Activated CD8-positive, alpha-beta memory T cell treated with anti-CD3 and anti-CD28 coated beads for 1 hour (primary cell): Measurements from ENCODE around the gene PTPN3.

Experiments
- DNase-seq, 2 donors: peaks; one replicate each; pipeline ENCODE4 v3.0.0-alpha.2; 2020; ENCODE audit warnings: low read depth in 1 of 2; ENCODE audit errors: extremely low read depth in 1 of 2

PTPN3 gene

DNA sequence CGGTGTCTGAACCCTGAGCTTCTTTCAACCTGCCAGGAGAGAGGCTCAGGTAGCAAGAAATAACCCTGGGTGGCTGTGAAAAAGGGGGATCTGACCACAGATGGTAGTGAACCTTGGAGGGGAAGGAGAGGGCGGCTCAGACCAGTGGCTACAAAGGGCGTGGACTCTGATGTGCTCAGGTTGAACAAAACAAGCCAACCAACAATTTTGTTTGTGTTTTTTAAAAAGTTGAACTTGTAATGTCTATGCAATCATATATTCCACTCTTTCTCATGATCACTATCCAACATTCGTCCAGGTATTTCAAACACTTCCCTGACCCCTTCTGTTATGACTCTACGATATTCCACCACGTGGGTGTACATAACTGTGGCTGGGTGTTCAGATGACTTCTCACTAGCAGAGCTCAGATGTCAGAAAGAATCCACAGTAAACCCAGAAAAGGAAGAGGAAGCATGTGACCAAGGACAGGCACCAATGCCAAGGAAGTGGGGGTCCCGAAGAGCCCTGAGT lies 20.0 kb downstream of the PTPN3 start:
- DNase-seq: no peak

DNA sequence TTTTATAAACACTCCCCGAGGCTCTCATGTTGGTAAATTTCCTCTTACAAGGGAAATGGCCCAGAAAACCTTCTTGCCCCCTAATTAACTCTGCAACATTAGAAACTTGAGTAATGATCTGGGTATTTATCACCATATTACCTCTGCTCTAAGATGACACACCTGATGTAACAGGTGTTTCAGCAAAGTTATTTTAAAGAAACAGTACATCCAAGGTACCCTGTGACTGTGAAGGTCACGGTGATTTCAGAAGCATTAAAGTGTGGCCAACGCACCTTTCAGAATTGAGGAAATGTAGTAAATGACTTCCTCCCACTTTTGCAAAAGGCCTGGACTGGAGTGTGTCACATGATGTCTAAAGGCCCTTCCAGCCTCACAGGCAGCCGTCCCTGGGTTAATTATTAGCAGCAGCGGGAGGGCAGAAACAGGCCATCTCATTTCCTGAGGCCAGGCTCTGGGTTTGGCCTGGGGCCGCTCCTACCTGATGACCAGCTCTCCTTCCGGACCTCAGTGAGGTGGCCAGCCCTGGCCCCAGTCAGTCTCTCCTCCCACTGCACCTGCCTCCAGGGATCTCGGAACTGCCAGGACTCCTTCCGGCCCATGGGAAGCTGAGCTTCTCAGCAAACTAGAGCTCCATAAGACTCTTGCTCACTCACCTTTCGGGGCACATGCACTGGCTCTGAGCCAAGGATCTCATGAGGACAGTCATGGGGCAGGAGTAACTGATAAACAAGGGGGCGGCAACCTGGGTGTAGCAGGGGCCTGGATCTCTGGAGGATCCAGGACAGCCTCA lies 20.7 kb downstream of the PTPN3 start:
- DNase-seq: no peak

DNA sequence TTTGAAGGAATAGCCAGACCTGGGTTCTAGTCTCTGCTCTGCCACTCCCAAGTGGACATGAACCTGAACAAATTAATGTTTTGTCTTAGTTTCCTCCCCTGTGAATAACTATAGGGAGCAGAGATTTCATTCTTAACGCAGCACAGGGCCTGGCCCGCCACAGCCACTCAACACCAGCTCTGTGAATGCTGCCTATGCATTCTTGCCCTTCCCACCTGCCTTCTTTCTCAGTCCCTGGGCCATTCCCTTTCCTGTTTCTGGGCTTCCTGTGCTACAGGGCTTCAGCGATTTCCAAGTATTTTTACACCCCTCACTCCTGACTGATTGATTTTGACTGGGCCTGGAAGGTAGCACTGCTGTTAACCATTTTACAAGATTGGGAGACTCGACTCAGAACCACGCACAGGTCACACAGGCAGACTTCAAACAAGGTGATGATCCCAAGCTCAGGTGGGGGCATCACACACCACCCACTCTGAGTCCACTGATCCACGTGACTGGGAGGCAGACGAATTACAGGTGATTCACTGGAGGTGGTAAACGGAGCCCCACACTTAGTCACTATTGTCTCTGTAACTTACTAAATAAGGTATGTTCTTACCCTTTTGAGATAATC lies 21.4 kb downstream of the PTPN3 start:
- no peak for DNase-seq

DNA sequence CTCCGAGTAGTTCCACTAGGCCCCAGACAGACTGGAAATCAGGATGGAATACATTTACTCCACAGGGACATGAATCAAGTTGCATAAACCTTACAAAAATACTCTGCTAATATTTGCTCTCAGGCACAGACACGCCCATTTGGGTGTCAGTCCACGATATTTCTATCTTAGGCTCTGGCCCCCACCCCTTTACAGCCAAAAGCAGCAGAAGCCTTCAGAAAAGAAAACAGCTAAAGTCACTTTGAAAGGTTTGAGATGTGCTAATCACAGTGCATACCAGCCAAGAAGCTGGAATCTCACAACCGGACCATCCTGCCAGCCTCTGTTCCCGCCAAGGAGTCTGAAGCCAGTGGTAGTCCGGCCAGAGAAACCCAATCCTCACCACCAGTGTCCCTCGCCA lies 22.6 kb downstream of the PTPN3 start:
- DNase-seq: no peak

DNA sequence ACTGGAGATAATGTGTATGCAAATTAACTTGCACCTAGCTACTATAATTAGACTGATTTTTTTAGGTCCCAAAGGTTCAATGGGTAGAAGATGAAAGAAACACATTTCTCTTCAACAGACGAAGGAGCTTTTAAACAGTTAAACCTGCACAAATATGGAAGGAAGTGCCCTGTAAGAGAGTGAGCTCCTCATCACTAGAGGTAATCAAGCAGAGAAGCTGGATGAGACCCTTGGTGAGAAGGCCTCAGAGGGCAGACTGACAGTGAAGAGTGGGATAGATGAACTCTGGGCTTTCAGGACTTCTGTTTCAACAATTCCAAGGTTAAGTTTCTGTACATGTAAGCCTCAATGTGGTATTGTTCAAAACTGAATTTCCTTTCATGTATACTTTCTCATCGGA lies 23.2 kb downstream of the PTPN3 start:
- DNase-seq: no peak

DNA sequence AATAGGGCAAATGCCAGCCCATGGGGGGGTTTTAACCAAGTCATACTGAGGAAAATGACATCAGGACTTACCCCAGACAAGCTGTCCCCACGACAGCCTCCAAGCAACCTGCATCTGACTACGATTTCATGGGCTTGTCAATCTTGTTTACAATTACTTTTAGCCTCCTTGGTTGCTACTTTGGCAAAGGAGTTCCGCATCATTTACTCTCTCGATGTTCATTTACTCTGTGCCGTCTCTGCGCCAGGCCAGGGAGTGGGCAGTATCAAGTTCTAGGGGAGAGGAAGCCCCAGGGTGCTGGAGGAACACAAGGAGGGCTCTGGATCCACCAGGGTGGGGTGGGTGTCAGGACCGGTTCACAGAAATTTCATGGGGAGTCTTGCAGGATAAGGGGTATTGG lies 23.9 kb downstream of the PTPN3 start:
- DNase-seq: no peak

DNA sequence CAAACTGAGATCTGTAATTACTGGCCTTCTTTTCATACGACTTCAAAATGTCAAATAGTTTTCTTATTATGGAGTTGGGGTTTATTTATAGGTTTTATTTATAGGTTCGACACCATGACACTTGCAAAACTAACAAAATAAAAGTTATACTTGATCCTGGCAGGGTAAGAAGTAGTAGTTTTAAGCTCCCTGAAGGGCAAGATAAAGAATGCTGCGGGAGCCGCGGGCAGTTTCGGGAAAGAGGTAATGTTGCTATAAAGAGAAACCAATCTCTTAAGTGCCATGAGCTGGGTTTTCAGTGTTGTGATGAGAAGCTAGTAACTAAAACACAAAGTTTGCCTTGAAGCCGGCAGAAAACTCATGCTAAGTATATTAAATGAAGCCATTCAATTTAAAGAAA lies 24.8 kb downstream of the PTPN3 start:
- DNase-seq: no peak

DNA sequence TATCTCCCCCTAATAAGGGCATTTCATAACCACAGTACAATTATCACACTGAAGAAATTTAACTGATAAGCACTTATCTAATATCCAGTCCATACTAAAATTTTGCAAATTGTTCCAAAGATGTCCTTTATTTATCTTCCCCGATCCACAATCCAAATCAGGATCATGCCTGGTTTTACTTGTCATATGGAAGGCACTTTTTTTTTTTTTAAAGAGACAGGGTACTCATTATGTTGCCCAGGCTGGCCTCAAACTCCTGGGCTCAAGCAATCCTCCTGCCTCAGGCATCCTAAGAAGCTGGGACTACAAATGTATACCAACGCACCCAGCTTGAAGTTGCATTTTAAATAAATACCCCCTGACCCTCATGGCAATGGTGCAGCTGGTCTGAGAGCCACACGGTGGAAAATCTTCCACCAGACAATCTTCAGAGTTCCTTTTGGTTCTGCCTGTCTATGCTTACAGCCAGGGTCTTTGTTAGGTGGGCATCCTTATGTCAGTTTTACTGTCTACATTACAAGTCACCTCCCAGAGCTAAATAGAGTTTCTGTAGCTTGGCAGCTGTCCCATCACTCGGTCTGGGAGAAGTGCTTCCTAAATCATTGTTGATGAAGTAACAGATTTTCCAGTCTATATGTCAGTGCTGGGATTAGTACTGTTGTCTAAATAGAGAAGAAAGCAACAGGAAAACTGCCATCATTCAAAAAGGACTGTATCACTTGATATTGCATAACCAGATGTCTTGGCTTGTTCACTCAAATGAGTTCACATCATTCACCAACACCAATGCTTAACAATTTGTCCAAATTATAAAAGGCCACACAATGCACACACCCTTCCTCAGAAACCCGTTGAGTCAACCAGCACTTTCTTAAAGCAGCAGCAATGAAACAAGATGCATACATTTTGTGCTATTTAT lies 26.4 kb downstream of the PTPN3 start:
- no peak for DNase-seq

DNA sequence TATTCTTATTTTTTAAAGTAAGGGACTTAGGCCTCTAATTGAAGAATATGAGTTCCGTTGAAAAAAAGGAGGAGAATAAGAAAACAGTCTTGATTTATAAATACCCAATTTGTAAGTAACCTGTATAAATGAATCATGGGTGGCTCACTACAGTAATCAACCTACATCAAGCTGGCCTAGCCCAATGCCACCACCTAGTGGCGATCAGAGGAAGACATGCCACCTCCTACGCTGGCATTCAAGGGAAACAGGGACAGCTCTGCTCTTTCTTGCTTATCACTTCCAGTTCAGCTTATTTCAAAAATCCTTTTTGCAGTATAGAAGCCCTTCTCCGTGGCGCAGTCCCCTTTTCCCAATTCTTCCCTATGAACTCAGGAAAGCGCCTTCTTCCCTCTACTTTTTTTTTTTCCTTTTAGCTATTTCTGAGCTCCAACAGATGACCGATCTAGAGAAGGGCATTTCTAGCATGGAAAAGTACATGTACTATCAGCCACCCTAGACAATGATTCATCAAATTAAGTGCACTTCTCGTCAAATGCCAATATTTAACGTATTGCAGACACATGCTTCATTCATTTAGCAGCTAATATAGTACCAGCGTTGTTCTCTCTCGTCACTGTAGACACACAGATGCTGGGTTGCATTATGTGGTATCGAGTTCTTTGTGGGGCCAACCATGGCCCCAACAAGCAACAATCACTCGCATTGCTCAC lies 28.3 kb downstream of the PTPN3 start:
- DNase-seq: peak in 1 of 2 donors; percentile 5

DNA sequence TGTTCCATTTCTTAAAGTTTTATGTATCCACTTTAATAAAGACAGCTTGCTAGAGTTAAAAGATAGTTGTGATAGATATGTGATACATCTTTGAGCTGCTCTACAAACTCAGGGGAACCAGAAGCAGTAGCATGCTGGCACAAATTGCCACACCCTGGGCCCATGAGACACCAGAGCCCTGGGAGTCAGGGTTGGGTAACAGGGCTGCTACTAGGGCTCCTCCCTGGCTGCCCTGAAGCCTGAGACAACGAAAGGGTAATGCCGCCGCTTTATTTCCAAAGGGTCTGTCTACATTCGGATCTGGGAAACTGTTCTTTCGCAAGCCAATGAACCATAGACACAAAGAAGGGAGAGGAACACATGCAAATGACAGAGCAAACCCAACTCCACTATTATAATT lies 29.2 kb downstream of the PTPN3 start:
- DNase-seq: no peak

DNA sequence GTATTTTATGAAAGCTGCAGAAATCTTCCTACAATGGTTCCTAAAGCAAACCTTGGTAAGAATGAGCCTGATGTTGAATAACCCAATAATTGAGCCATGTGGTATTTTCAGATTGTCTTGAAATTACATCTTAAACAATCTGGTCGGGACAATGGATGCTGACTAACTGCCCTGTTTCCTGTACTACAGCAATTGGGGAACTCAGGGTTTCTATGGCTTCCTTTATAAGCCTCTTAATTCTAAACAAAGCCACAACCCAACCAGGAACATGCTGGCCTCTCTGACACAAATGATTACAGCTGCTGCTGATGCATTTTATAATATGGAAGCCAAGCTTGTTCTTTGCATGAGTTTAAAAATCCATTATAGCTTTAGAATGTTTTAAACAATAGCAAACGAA lies 30.2 kb downstream of the PTPN3 start:
- DNase-seq: no peak

DNA sequence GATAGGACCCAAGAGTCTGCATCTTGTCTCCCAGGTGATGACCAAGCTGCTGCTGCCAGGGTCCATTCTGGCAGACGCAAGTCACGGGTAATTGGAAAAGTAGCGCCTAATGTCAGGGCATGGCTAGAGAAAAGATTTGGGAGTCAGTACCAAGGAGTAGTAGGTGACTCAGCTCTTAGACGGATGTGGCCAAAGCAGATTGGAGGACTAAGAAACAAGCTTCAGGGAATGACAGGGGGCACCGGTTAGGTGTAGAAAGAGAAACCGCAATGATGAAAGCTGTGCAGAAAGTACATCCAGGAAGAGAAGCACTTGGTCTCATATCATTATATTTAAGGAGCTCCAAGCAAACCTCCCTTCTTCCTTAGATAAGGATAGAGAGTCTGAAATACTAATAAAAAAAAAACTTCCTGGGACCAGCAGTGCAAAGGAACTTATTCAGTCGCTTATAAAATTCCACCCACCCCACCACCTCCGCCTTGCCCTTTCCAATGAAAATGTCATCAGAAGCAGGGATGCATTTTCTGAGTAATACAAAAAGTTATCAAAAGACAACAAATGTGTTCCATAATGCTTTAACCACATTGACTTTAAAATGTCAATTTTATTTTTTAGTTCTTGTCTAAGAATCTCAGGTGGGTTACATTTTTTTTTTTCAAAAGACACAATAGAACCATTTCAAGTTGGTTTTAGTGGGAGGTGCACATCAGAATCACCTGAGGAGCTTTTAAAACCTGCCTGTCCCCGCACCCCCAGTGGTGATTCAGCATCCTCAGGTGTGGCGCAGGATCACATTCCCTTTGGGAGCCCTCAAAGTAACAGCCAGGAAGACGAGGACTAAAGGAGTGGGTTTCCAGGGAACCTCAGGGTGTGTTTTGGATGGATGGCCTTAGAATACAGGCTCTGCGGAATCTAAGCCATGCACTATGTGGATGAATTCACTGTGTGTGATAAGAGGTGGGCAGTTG lies 31.2 kb downstream of the PTPN3 start:
- no peak for DNase-seq

DNA sequence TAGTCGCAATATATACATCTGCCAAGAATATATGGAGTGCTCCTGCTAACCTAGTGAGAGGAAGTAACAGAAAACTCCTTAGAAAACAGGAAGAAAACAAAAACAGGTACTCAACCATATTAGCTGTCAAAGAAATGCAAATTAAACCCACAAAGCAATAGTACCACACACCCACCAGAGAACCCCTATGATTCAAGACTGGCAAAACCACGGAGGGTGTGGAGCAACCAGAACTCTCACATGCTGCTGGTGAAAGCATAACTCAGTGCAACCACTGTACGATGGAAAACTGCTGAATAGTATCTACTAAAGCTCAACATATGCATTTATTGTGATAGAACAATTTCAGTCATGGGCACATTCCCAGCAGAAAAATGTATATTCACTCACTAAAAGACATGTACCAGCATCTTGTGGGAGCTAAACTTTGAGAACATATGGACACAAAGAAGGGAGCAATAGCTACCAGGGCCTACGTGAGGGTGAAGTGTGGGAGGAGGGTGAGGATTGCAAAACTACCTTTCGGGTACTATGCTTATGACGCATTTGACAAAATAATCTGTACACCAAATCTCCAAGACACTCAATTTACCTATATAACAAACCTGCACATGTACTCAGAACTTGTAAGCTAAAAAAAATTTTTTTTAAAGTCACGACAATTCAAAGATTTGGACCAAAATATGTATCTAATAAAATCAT lies 34.0 kb downstream of the PTPN3 start:
- no peak for DNase-seq

DNA sequence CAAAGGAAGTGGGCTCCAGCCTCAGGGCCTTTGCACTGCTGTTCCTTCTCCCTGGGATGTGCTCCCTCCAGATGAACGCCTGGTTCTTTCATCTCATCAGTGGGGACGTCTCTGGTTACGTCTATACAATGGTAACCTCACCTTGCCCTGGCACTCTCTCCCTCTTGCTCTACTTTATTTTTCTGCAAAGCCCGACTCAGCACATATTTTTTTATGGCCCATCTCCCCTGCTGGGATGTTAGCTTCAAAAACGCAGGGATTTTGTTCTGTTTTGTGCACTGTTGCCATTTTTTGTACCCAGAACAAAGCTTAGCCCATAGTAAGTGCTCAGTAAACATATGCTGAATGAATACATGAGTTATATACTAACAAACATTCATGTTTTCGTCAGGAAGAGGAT lies 37.5 kb downstream of the PTPN3 start:
- no peak for DNase-seq

DNA sequence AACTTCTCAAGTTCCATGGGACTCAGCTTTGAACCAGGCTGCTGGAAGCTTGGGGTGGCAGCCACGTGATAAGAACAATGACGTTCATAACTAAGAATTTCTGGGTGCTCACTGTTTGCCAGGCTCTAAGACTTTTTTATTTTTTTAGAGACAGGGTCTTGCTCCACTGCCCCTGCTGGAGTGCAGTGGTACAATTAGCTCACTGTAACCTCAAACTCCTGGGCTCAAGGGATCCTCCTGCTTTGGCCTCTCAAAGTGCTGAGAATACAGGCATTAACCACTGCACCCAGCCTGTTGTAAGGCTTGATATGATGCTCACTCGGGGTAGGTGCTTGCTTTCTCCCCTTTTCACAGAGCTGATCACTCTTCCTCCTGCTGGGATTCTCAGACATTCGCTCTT lies 38.7 kb downstream of the PTPN3 start:
- no peak for DNase-seq

DNA sequence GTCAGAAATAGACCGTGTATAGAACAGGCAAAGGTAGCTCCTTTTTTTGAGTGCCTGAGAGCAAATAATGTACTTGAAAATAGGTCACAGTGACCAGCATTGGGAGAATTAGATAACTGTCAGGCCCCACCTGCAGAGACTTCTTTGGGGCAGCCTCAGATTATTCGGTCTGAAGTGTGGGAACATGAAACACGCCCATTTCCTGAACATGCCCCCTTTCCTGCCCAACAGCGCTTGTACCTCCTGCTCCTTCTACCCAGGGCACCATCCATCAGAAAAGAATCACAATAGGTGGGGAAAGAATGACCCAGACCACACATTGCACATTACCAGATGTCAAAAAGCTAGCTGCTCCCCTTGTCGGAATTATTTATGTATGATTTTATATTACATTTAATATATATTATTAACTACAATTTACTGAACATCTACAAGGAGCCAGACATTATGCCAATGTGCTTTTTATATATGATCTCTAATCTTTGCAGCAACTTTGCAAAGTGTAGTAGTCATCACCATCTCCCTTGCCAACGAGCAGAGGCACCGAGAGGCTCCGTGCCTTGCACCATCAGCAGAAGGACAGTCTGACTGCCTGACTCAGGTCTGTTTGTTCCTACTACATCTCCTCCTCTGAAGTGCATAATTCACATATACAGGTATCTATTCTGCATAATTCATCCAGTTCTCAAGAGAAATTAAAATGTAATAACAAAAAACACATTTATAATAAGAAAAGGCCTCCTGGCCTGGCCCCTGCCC lies 39.5 kb downstream of the PTPN3 start:
- DNase-seq: no peak

DNA sequence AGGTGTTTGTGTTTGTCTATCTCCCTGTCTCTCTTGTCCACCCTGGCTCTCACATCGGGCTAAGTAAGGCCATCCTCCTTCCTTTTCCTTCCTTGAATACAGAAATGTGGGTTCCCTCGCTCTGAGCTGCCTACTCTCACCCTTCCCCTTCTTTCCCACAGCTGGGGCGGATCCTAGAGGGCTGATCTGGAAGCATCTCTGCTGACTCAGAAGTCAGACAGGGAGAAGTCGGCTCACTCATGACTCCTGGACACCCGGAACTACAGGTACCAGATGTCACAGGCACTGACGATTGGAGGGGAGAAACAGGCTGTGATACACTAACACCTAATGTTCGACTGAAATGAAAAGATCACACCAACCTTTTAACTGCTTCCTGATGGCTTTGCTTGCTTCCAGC lies 41.3 kb downstream of the PTPN3 start:
- DNase-seq: no peak

DNA sequence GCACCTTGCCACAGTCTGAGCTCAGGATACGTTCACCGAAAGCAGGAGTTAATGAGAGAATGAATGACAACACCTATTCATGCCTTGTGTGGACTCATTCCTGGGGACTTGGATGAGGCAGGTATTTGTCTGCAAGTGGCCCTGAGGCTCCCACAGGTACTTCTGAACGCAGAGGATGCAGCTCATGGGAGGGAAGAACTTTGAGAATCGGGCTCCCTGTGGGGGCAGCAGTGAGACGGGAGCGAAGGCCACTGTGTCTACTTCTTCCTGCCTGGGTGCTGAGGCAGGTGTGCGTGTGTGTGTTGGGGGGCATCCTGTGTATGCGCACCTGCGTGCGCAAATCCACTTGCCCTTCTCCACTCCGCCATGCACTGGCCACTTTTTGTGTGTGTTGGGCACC lies 42.2 kb downstream of the PTPN3 start:
- DNase-seq: no peak
